Measurements from ENCODE around the gene CHI3L1. TPM values are rescaled to one million over a fixed set of nuclear protein-coding genes. Genes with fewer than 3 reads are reported as not detected.

Gene CHI3L1
- total RNA-seq, 2 donors from 2014 or later: 0.68 to 5.0 TPM

GRCh38 chr1:203161175-203161574 lies 25.3 kb downstream of the CHI3L1 start:
- Histone ChIP-seq H3K27me3 (replicated peaks; ENCODE audit: insufficient read depth) (no peaks in the 10 kb centered on the region), H3K4me1 (ENCODE audit: control insufficient read depth in 1 of 2, low read depth in 2 of 2) (no peaks in the 10 kb centered on the region), H3K36me3 (no peaks in the 10 kb centered on the region), H3K9me3 (no peaks in the 10 kb centered on the region), H3K27ac (no peak overlapping the region), H3K4me3 (no peak overlapping the region)
- no peak for ATAC-seq (ENCODE audit: insufficient number of reproducible peaks, low FRiP score, low read depth)
- no peak for DNase-seq (ENCODE audit: low spot score)
- no peak for TF ChIP-seq CTCF (IDR thresholded peaks at IDR 0.05)

- Histone ChIP-seq H3K27ac (no peak overlapping the region), H3K36me3 (no peaks in the 10 kb centered on the region), H3K9me3 (no peaks in the 10 kb centered on the region), H3K27me3 (replicated peaks; ENCODE audit: insufficient read depth) (no peaks in the 10 kb centered on the region), H3K4me3 (no peak overlapping the region), H3K4me1 (ENCODE audit: control insufficient read depth in 1 of 2, low read depth in 2 of 2) (no peaks in the 10 kb centered on the region)
- DNase-seq (ENCODE audit: low spot score) (no peak), ATAC-seq (ENCODE audit: insufficient number of reproducible peaks, low FRiP score, low read depth) (no peak)
- no peak for TF ChIP-seq CTCF (IDR thresholded peaks at IDR 0.05)
These were observed 26.7 kb downstream of the CHI3L1 start for GRCh38 chr1:203159844-203160243.

- DNase-seq (ENCODE audit: low spot score): no peak
- TF ChIP-seq CTCF (IDR thresholded peaks at IDR 0.05): no peak
- no peak for ATAC-seq (ENCODE audit: insufficient number of reproducible peaks, low FRiP score, low read depth)
- Histone ChIP-seq H3K27me3 (replicated peaks; ENCODE audit: insufficient read depth) (no peaks in the 10 kb centered on the region), H3K4me1 (ENCODE audit: control insufficient read depth in 1 of 2, low read depth in 2 of 2) (no peaks in the 10 kb centered on the region), H3K27ac (no peak overlapping the region), H3K4me3 (no peak overlapping the region), H3K9me3 (no peaks in the 10 kb centered on the region), H3K36me3 (no peaks in the 10 kb centered on the region)
These were observed 27.4 kb downstream of the CHI3L1 start for GRCh38 chr1:203158960-203159665.

- H3K27ac ChIP-seq: no peak overlapping the region
- H3K27me3 ChIP-seq (replicated peaks; ENCODE audit: insufficient read depth): no peaks in the 10 kb centered on the region
- ATAC-seq (ENCODE audit: insufficient number of reproducible peaks, low FRiP score, low read depth) (no peak), DNase-seq (ENCODE audit: low spot score) (no peak)
- no peak for TF ChIP-seq CTCF (IDR thresholded peaks at IDR 0.05)
- no peak overlapping the region for H3K4me3 ChIP-seq
- H3K9me3 ChIP-seq: no peaks in the 10 kb centered on the region
- no peaks in the 10 kb centered on the region for H3K36me3 ChIP-seq
- H3K4me1 ChIP-seq (ENCODE audit: control insufficient read depth in 1 of 2, low read depth in 2 of 2): no peaks in the 10 kb centered on the region
These were observed 28.1 kb downstream of the CHI3L1 start for GRCh38 chr1:203158423-203158822.

- DNase-seq (ENCODE audit: low spot score): no peak
- Histone ChIP-seq H3K27me3 (replicated peaks; ENCODE audit: insufficient read depth) (no peaks in the 10 kb centered on the region), H3K27ac (no peak overlapping the region), H3K4me3 (no peak overlapping the region), H3K9me3 (no peaks in the 10 kb centered on the region), H3K36me3 (no peaks in the 10 kb centered on the region), H3K4me1 (ENCODE audit: control insufficient read depth in 1 of 2, low read depth in 2 of 2) (no peaks in the 10 kb centered on the region)
- TF ChIP-seq CTCF (IDR thresholded peaks at IDR 0.05): no peak
- ATAC-seq (ENCODE audit: insufficient number of reproducible peaks, low FRiP score, low read depth): no peak
These were observed 30.2 kb downstream of the CHI3L1 start for GRCh38 chr1:203156280-203156679.
